Left cardiac atrium (tissue), 4 donors: ENCODE data around the gene CBY1. TPM values are rescaled to one million over a fixed set of nuclear protein-coding genes. Genes with fewer than 3 reads are reported as not detected.

Experiments used
- ATAC-seq, 2 donors: fragments of 200-7000 bp; cut with Tn5 transposase; one replicate each; pipeline ENCODE4 v1.9.1; 2020; ENCODE audit warnings: mild to moderate bottlenecking in 2 of 2, moderate library complexity in 2 of 2
- DNase-seq: peaks from one replicate; pipeline ENCODE4 v3.0.0-alpha.2; 2020
- intact Hi-C, 2 donors: fragments of 100-400 bp; cut with DNase I; formaldehyde crosslinking; loops; one replicate each; pipeline versions ENCODE4 v1.14.1 to v1.15.1; 2022 to 2023
- total RNA-seq, 2 donors: library from RNA; stranded (reverse); fragmentation: NEBNext Ultra II Directional; extraction: Animal tissue kit (Norgen Biotek cat#: 25700); gene quantifications; one replicate each; pipeline ENCODE4 v1.2.1, GENCODE V29; 2021
- donor health status: DM: no; HTN: yes; CAD: no.
- donor health status: DM: no; HTN: yes; CAD: no; lungs with severe emphysema.
- donor health status: DM: yes; HTN: yes; CAD: no.
- donor health status: Dilated cardiomyopathy.

Gene CBY1
- total RNA-seq, 2 donors from 2014 or later, result 36.0 to 39.1 TPM

DNA sequence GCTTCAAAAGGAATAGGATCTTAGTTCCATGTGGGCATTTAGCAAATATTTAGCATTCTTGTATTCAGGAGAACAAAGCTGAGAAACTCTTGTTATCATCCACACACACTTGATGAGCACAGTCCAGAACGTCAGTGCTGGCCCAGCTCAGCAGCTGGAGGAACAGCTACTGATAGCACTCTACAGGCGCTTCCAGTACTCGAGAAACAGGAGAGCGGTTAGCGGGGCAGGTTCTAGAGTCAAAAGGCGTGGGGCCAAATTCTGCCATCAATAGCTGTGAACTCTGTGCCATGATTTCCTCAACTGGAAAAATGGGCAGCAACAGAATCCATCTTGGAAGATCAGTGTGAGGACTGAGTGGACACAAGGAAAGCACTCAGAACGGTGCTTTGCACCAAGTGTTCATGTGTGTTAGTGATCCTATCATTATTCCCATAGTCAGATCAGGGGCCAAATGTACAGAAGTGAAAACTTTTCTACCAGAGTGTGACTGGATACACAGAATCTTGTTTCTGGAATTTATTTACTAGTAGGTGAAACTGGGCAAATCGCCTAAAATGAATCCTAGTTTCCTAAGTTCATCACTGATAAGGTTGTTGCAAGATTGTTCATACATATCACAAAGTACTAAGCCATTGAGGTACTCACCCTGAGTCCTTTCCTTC lies 41.1 kb downstream of the CBY1 start:
- DNase-seq (peak; percentile 61), ATAC-seq (peak in 1 of 2 donors; percentile 4)
- intact Hi-C loops, result no loop called here

DNA sequence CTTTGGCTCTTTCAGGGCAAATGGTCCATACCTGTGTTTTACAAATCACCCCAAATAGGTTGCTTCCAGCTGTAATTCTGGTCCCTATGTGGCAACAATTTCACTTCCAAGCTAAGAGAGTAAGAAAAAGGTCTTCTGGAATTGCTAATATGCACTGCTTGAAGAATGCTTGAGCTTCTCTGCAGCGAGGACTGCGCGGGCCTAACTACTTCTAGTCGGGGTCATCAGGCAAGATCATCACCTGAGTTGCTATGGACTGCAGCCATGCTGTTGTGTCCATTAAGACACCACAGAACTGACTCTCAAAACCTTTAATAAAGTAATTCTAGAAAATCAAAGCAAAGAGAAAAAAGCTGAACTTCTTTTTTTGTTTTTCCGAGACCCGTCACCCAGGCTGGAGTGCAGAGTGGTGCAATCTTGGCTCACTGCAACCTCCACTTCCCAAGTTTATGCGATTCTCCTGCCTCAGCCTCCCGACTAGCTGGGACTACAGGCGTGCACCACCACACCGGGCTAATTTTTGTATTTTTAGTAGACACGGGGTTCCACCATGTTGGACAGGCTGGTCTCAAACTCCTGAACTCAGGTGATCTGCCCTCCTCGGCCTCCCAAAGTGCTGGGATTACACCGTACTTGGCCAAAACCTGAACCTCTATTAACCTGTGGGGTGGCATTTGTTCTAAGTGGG lies 42.1 kb downstream of the CBY1 start:
- intact Hi-C loops, result no loop called here
- DNase-seq, result no peak
- no peak for ATAC-seq

DNA sequence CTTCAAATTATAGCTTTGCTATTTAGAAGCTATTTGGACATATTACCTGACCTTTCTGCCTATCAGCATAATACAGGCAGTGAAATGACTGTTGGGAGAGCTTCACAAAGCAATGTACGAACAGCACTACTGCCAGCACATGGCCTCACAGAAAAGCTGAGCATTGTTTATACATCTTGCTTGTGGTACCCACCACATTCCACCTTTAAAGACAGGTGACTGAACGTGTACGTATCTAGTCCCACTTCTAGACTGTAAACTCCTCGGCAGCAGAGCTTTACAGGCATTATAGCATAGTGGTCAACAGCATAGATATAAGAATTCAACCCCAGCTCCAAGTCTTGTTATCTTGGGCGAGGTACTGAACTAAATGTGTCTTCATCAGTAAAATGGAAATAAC lies 42.7 kb downstream of the CBY1 start:
- ATAC-seq, result no peak
- DNase-seq, result no peak
- intact Hi-C loops, result no loop called here

DNA sequence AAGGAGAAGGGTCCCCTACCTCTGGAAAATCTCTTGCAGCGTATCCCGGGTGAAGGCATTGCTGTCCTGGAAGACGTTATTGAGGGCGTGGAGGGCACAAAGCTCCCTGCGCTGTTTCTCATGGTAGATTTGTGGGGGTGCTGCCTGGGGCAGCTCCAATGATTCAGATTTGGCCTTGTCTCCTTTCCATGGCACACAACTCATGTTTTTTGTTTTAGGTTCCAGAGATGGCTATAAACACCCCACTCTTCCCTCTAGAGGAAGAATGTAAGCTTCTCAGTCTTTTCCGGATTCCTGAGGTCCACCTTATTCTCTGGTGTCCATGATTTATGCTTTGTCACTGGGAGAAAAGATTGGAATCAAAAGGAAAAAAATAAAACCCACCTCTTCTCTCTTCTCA lies 43.3 kb downstream of the CBY1 start:
- intact Hi-C loops, result no loop called here
- ATAC-seq, result no peak
- no peak for DNase-seq

DNA sequence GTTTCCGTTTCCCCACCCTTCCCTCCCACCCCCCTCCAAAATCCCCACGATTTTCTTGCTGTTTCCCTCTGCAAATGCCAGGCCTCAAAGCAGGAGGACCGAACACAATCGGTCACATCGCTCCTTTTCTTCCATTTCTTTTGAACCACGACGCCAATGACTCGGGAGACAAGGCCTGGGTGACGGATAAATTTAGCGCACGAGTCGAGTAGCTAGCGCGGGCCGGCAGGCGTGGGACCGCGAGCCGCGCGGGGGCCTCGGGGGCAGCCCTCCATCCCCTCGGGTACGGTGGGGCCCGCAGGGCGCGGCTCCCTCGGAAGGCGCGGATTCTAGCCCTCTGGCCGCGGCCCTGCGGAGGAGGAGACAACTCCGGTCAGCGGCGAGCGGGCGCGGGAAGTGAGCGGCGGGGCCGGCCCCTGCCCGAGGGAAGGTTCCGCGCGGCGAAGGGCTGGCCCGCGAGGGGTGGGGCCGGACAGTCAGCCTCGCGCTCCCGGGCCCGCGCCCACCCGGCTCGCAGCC lies 43.9 kb downstream of the CBY1 start:
- ATAC-seq, result peak; percentile 48 to 59
- intact Hi-C loops, result no loop called here
- DNase-seq, result peak; percentile 83

DNA sequence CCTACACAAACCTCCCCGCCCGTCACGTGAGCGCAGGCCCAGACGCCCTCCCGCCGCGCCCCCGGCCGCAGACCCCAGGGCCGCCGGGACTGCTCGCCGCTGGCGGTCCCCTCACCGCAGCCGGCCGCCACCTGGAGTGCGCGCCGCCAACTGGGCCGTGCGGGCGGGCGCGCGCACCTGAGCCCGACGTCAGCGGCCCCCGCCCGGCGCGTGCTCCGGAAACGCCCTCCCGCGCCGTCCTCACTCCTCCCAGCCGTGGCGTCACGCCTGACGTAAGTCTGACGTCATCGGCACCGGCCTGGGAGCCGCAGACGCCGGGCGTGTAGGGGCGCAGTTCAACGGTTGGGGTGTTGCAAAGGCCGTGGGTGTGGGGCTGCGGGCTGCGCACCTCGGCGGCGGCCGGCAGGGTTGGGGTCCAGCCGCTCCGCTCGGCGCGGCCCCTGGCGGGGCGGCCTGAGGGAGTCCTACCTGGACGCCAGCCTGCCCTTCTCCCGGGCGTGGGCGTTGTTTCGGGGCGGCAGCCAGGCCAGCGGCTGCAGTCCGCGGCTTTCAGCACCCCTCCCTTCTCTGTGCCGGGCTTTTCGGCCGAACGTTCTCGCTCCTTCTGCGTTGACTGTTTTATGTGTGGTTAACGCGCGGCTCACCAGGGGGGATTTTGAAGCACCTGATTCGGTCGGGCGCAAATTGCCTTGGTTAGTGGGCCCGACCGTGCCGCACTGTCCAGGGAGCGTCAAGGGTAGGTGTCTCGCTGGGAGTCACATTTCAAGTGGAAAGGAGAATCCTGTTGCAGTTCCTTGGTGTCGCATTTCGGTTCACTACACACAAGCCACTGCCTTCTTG lies 44.6 kb downstream of the CBY1 start, which contains the start of gene JOSD1:
JOSD1 (minus strand) TSS at position 155 of the 840 bp plus-strand sequence. CDS start 956 bp downstream, outside the sequence.
- intact Hi-C loops, result no loop called here

DNA sequence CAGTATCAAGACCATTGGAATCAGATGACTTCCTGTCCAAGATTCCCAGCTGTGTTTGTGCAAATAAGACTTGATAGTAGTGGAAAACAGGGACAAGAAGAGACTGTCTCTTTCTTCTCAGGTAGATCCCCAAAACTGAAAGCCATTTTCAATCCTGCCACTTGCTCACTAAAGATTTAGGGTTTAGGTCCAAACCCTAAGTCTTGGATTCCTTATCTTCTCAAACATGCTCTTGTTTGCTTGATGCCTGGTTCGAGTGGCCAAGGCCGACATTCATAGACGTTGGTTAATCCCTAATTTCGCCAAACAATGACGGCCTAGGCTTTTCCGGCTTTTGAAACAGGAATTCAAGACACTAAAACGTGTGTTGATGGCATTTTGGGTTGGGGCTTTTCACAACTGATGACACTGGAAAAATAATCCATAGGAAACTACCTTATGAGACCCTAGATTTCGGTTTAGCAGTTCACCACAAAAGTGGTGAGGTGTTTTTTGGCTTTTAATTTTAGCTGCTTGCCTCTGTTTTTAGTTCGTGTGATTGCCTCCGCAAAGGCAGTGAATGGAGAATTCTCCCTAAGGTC lies 48.3 kb downstream of the CBY1 start:
- no peak for ATAC-seq
- intact Hi-C loops, result no loop called here
- no peak for DNase-seq

More for the DNA sequence above, 44.6 kb downstream of the CBY1 start, which contains the start of gene JOSD1:
- ATAC-seq, result peak; percentile 56 to 73
- DNase-seq, result peak; percentile 96

DNA sequence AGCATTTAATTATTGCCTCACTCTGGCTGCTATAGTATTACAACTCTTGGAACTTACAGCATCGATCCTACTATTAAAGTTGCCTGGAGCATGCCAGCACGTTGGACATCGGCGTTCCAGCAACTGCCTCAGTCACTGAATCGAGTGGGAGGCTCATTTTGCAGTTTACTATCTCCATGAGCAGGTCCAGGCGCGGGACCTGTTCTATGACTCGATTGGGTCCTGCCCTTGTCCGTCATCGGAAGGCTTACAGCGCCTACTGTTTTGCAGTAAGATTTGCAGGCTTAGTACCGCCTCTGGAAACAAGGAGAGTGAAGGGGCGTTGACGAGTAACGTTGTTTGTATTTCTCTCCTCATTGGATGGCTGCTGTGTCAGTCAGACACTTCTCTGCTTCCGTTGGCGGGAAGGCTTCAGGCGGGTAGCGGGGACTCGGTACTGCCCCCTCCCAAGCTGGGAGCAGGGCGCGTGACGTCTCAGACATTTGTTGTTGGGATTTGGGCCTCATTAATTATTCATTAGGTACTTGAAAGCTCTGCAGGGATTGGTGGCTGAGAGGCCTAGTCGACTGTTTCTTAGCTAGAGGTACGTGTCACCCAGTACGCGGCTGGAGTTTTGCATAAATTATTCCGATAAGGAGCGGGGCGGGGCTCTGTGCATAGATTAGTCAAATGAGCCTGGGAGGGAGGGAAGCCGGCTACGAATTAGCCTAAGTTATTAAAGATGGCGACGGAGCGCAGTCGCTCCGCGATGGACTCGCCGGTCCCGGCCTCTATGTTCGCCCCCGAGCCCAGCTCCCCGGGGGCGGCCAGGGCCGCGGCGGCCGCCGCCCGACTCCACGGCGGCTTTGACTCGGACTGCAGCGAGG lies 49.0 kb downstream of the CBY1 start, which contains the start of gene GTPBP1:
GTPBP1 (plus strand) TSS at position 710 of the 866 bp plus-strand sequence; CDS start at position 722, 12 bp downstream.
- intact Hi-C loops, result no loop called here
- ATAC-seq (peak; percentile 88 to 91), DNase-seq (peak; percentile 98)

DNA sequence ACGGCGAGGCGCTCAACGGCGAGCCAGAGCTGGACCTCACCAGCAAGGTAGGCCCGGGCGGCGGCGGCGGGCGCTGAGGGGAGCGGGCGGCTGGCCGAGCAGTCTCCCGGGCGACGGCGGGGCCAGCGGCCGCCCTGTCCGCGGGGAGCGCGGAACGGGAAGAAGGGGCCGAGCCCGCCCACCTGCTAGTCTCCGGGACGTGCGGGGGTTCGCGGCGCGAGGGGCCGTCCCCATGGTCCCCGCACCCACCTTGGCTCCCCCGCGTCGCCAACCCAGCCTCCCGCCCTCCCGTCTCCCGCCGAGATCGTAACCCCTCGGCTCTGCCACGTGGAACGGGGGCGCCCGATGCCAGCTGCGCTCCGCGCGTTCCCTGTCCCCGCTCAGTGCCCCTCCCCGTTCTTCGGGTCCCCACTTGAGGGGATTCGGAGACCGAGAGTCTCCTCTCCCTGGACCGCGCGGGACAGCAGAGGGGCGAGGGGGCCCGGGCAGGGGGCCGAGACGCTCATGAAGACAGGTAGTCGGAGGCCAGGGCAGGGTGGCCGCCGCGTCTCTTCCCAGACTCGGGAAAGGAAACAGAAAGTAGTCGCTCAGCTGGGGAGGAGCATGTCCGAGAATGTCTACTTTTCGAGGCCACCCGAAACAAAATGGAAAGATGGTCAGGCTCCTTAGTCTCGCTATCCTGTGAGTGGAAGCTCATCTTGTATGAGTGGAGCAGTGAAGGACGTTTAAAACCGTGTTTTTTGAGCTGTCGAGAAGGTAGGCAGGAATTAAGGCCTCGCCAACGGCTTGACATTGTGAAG lies 49.9 kb downstream of the CBY1 start:
- intact Hi-C loops, result no loop called here
- DNase-seq, result peak; percentile 53
- ATAC-seq, result peak; percentile 3 to 21

DNA sequence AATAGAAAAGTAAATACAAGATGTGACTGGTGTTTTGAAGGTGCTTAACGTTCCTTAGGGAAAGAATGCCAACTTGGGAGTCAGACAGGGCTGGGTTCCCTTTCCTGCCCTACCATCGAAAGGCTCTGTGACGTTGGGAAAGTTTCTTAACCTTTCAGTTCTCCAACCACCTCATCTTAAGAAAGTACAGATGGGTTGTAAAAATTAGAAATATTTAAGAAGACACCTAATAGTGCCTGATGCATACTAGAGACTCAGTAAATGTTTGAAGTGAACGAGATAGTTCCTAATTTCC lies 50.4 kb downstream of the CBY1 start:
- intact Hi-C loops, result no loop called here
- DNase-seq, result no peak
- no peak for ATAC-seq

DNA sequence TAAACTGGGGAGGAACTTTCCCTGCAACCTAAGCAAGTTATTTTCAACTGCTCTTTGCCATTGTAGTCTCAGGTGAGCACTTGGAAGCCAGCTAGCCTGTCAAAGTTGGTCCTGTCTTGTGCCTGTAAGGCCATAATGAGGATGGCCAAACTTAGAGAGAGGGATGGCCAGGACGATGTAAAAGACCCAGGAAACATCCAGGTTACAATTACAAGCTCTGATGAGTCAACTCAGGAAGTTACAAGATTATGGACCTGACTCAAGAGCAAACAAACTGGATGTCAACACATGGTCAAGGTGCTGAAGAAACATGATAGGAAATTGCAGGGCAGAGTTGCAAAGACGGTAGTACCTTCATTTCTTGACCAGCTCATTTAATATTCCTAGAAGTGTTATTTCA lies 50.9 kb downstream of the CBY1 start:
- intact Hi-C loops, result no loop called here
- ATAC-seq, result no peak
- no peak for DNase-seq

DNA sequence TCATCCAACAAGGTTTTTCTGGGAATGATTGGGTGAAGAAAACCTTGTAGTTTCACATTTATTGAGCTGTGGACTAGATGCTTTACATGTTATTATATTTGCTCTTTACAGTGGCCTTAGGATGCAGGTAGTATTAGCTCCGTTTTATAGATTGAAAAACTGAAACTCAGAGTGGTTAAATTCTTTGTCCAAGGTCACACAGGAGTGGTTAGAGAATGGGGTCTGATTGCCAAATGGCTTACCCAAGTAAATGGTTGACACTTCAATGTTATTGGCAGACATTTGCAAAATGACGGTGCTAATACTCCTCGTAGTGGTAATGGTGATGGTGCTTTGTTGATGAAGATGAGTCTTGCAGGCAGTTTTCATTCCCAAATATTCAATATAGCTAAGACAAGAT lies 51.5 kb downstream of the CBY1 start:
- intact Hi-C loops, result no loop called here
- DNase-seq (no peak), ATAC-seq (no peak)

DNA sequence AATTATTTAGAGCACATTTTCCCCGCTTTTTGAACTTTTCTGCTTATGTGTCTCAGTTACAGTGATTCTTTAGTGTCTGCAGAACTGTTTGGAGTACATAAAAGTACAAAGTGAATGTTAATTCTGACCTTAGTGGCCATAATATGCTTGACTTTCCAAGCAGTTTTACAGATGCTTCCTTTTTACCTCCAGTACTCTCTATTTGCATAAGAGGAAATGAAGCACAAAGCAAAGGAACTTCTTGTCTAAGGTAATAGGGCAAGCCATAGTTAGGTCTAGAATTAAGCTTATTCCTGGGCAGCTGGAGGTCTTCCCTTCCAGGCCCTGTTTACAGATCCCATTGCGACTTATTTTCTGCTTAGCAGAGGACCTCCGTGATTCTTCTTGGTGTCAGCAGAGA lies 52.9 kb downstream of the CBY1 start:
- intact Hi-C loops, result no loop called here
- no peak for ATAC-seq
- no peak for DNase-seq

DNA sequence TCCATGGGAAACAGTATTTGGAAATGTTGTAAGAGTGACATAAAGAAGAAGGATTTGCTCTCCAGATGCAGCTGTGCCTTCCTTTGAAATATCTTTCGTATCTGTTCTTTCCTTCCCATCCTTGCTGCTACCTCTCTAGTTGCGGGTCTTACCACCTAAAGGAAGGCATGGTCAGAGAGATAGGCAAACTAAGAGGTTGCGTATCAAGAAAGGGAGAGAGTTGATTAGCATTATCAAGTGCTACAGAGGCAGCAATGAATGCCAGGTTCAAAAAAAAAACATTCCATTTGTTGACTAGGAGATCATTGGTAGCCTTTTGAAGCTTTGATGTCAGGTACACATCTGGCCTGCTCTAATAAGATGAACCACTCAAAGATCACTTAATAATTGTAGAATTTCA lies 53.9 kb downstream of the CBY1 start:
- no peak for DNase-seq
- intact Hi-C loops, result loop anchor here in 1 of 2 donors (5.0 kb wide), 1 partner anchor 37 kb away; no protein-coding TSS in a partner anchor
- ATAC-seq, result no peak

DNA sequence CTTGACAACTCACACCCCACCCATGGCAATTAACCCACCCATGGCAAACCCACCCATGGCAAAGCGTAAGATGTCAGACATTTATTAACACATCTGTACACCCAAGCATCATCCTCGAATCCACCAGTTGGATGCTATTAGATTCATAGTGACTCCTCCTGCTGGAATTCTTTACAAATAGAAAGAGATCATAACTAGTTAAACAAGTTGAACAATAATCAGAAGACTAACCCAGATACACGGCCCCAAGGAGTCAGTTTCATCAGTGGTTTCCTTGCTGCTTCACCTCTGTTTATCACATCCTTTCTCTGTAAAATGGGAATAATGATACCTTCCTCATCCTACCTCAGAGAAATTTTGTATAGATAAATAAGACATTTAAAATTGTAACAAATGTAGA lies 54.4 kb downstream of the CBY1 start:
- no peak for DNase-seq
- ATAC-seq, result no peak
- intact Hi-C loops, result loop anchor here in 1 of 2 donors (5.0 kb wide), 1 partner anchor 36 kb away; no protein-coding TSS in a partner anchor

DNA sequence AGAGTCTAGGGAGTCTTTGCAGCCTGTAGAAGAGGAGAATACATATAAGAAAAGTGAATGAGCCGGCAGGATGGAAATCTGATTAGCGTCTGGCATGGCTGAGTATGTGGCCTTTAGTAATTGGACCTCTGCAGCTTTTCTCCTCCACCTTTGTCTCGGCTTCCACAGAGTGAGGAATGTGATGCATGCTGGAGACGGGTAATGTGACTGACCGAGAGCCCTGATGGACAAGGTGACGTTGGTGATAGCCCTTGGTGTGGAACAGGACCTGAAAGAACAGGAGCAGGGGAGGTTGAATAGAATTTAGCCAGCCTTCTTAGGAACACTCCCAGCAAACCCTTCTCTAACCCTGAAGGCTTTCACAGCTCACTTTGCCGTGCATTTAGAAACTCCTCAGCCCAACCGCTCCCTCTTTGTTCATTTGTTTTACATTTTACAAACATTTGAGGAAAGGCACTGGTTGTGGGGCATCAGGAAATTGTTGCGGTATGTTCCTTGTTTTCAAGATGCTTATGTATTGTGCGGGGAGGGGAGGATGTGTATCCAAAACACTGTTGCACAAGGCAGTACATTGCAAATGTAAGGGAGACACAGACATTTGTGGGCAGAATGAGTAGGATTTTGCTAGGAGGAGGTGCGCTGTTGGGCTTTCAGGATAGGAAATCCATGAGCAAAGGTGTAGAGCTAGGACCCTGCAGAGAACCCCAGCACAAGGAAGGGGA lies 56.2 kb downstream of the CBY1 start:
- intact Hi-C loops, result loop anchor here in 1 of 2 donors (5.0 kb wide), 1 partner anchor 35 kb away; no protein-coding TSS in a partner anchor
- ATAC-seq, result no peak
- DNase-seq, result no peak

DNA sequence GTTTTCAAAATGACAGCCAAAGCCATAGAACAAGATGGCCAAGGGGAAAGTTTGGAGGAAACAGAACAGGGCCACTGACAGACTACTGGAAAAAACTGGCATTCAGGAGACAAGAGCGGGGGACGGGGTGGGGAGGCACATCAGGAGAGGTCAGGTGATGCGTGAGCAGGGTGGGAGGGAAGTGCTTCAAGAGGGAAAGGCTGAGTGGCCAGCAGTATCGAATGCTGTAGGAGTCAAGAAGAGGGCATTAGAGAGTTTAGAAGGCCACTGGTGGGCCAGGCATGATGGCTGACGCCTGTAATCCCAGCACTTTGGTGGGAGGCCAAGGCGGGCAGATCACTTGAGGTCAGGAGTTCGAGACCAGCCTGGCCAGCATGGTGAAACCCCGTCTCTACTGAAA lies 57.5 kb downstream of the CBY1 start:
- intact Hi-C loops, result loop anchor here in 1 of 2 donors (5.0 kb wide), 1 partner anchor 33 kb away; no protein-coding TSS in a partner anchor
- ATAC-seq, result no peak
- no peak for DNase-seq
